NT2/D1 (cell line): Measurements from ENCODE around the gene ELOVL3.
"Not testable (repeated sequence)": the region's sequence is repeated elsewhere in the genome, so short reads cannot be mapped to it uniquely, and the experiment has no call there.

Experiments used
- DNase-seq: peaks from one replicate; pipeline ENCODE4 v3.0.0-alpha.2; 2011; ENCODE audit warnings: low read depth, low spot score
- H3K27me3 ChIP-seq: 2 replicates; pipeline ENCODE4 v1.6.0; 2011; ENCODE audit warnings: mild to moderate bottlenecking; ENCODE audit not compliant: insufficient read length, insufficient read depth
- H3K36me3 ChIP-seq: 2 replicates; pipeline ENCODE4 v1.6.1; 2011; ENCODE audit warnings: mild to moderate bottlenecking, low read length, mixed read lengths; ENCODE audit not compliant: insufficient read depth, insufficient read length
- H3K4me1 ChIP-seq: 2 replicates; pipeline ENCODE4 v1.5.1; 2011; ENCODE audit not compliant: insufficient read depth, insufficient read length
- H3K4me3 ChIP-seq: 2 replicates; pipeline ENCODE4 v1.5.1; 2011; ENCODE audit warnings: low read depth; ENCODE audit not compliant: insufficient read length
- H3K9ac ChIP-seq: 2 replicates; pipeline ENCODE4 v1.6.0; 2011; ENCODE audit warnings: low read depth; ENCODE audit not compliant: insufficient read length
- H3K9me3 ChIP-seq: 2 replicates; pipeline ENCODE4 v1.5.1; 2011; ENCODE audit warnings: mild to moderate bottlenecking, low read length; ENCODE audit not compliant: insufficient read depth
- SUZ12 ChIP-seq: IDR thresholded peaks from 2 replicates; pipeline ENCODE4 v1.6.1; 2011; ENCODE audit not compliant: insufficient read length, insufficient read depth; ENCODE audit errors: extremely low read depth
- YY1 ChIP-seq: IDR thresholded peaks from 2 replicates; pipeline ENCODE4 v1.6.1; 2011; ENCODE audit not compliant: insufficient read length, insufficient read depth
- ZNF274 ChIP-seq: IDR thresholded peaks from 2 replicates; pipeline ENCODE4 v1.6.1; 2011; ENCODE audit warnings: mild to moderate bottlenecking, low read depth, low read length

ELOVL3 gene

DNA sequence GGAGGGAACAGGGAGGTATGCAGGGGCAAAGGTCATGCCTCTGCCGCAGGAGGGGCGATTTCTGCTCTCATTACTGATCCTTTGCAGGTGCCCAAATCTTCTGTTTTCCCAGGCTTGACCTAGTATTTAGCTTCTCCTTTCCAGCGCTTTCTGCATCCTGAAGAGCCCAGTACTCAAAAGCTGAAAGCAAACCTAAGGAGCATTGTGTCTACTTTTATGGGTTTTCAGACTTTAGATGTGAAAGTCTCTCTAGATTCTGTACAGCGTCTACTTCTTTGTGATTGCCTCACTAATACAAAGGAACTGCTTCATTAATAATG is 19.8 kb downstream of the ELOVL3 start:
- peaks cover 2% of the 10 kb centered on the region for H3K4me1 ChIP-seq
- TF ChIP-seq SUZ12 (no peak), YY1 (no peak), ZNF274 (no peak)
- DNase-seq = no peak
- peak overlapping the region; percentile 85 for H3K9ac ChIP-seq
- peaks cover 24% of the 10 kb centered on the region for H3K27me3 ChIP-seq
- peak overlapping the region; percentile 79 for H3K4me3 ChIP-seq
- H3K9me3 ChIP-seq = no peaks in the 10 kb centered on the region
- peaks cover 8% of the 10 kb centered on the region for H3K36me3 ChIP-seq

DNA sequence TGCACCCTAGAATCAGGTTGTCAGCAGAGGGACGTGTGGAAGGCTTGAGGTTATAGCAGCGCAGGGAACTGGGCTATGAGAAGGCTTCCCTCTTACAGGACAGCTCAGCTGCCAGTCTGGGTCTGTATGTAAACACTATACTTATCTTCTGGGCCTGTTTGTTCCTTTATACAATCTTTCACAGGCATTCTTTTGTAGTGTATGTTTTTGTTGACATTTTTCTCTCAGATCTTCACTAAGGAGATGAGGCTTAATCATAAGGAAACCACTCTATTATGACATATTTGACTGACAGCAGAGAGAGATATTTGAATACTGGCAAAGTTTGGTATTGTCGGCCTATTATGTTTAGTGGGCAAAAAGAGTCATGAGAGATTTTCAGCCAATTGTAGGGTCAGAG is 20.2 kb downstream of the ELOVL3 start:
- Histone ChIP-seq H3K9me3 (no peaks in the 10 kb centered on the region), H3K9ac (peak overlapping the region; percentile 85), H3K36me3 (peaks cover 8% of the 10 kb centered on the region), H3K4me3 (peak overlapping the region; percentile 79), H3K27me3 (peaks cover 20% of the 10 kb centered on the region), H3K4me1 (peaks cover 2% of the 10 kb centered on the region)
- no peak for DNase-seq
- no peak for TF ChIP-seq ZNF274
- TF ChIP-seq YY1 = no peak
- TF ChIP-seq SUZ12 = no peak

DNA sequence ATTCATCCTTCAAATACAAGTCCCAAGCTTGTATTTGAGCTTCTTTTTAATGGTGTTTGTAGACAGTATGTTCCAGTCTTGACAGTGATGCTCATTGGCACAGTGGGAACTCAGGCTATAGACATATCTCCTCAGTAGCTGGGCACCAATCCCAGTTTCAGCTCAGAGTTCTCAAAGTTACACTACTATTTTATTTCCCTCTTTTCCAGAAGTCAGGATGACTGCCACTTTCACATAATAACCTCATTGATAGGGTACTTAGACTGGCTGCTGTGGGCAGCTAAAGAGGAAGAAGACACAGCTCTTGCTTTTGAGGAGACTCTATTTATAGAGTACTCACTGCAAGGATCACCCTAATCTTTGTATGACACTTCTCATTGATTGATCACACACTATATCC is 21.6 kb downstream of the ELOVL3 start:
- no peaks in the 10 kb centered on the region for H3K9me3 ChIP-seq
- no peak overlapping the region for H3K4me3 ChIP-seq
- peaks cover 9% of the 10 kb centered on the region for H3K27me3 ChIP-seq
- H3K36me3 ChIP-seq = peaks cover 8% of the 10 kb centered on the region
- no peak for TF ChIP-seq SUZ12
- TF ChIP-seq ZNF274 = no peak
- TF ChIP-seq YY1 = no peak
- H3K9ac ChIP-seq = no peak overlapping the region
- DNase-seq = no peak
- no peaks in the 10 kb centered on the region for H3K4me1 ChIP-seq

DNA sequence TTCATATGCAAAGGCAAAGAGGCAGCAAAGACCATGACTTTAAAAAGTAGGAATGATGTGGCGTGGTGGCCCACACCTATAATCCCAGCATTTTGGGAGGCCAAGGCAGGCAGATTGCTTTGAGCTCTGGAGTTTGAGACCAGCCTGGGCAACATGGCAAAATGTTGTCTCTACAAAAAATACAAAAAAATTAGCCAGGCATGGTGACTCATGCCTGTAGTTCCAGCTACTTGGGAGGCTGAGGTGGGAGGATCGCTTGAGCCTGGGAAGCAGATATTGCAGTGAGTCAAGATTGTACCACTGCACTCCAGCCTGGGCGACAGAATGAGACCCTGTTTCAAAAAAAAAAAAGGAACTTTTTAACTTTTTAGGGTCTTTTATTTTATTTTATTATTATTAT is 26.4 kb downstream of the ELOVL3 start:
- not testable (repeated sequence) for H3K9ac ChIP-seq, H3K9me3 ChIP-seq, H3K4me3 ChIP-seq, H3K4me1 ChIP-seq, DNase-seq, H3K27me3 ChIP-seq
- H3K36me3 ChIP-seq = peaks cover 13% of the 10 kb centered on the region

DNA sequence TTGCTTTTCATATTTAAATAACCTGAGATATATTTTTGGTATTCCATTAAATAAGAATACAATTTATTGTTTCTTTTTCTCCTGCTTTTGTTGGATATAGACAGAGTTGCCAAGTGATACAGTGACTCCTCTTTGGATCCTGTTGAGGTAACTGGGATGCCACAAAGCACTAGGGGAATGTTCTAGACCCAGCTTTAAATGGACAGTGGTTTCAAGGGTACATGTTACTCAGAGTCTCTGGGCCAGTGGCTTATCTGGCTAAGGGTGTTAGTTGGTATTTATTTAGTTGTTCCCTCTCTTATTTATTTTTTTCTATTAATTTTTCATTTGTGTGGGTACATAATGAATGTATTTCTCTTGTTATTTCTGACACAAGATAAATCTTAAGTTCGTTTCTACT is 28.3 kb downstream of the ELOVL3 start:
- DNase-seq = no peak
- no peaks in the 10 kb centered on the region for H3K9me3 ChIP-seq
- H3K4me3 ChIP-seq = no peak overlapping the region
- H3K9ac ChIP-seq = no peak overlapping the region
- no peak for TF ChIP-seq SUZ12
- no peak for TF ChIP-seq YY1
- no peak for TF ChIP-seq ZNF274
- no peaks in the 10 kb centered on the region for H3K27me3 ChIP-seq
- H3K4me1 ChIP-seq = no peaks in the 10 kb centered on the region
- peaks cover 10% of the 10 kb centered on the region for H3K36me3 ChIP-seq

DNA sequence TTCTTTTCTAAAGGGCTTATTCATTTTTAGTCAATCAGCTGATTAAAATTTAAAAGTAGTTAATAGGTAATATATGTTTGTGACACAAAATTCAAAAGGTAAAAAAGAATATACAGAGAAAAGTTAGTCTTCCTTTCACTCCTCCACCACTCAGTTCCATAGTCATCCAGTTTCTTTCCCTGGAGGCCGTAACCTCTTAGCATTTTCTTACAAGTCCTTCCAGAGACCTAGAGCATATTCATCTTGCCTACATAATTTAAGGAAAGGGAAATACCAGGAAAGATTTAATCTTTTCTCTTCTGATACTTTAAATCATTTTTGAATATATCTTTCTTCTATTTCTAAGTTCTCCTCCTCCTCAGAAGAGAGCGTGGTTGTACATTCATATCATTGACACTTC is 29.3 kb downstream of the ELOVL3 start:
- H3K27me3 ChIP-seq = no peaks in the 10 kb centered on the region
- H3K9me3 ChIP-seq = no peaks in the 10 kb centered on the region
- no peak overlapping the region for H3K4me3 ChIP-seq
- H3K36me3 ChIP-seq = peaks cover 19% of the 10 kb centered on the region
- no peak for DNase-seq
- H3K9ac ChIP-seq = no peak overlapping the region
- no peaks in the 10 kb centered on the region for H3K4me1 ChIP-seq
- TF ChIP-seq SUZ12 (no peak), ZNF274 (no peak), YY1 (no peak)

DNA sequence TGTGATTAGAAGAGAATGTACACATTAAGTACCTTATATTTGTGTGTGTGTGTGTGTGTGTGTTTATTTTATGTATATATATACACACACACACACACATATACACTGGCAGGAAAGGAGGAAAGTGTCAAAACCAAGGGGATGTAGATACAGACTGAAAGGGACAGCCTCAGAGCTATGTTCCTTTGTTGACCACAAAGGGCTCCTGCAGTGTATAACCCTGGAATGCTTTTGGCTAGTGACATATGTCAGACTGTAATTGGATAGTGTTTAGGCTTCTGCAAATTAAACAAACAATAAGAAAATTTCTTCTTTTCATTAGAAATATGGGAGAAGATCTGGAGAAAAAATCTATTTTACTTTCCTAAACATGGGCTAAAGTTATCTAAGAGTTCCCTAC is 35.1 kb downstream of the ELOVL3 start:
- Histone ChIP-seq H3K27me3 (no peaks in the 10 kb centered on the region), H3K9me3 (no peaks in the 10 kb centered on the region), H3K4me3 (no peak overlapping the region), H3K4me1 (no peaks in the 10 kb centered on the region), H3K9ac (no peak overlapping the region), H3K36me3 (peaks cover 26% of the 10 kb centered on the region)
- TF ChIP-seq YY1 (no peak), ZNF274 (no peak), SUZ12 (no peak)
- DNase-seq = no peak

DNA sequence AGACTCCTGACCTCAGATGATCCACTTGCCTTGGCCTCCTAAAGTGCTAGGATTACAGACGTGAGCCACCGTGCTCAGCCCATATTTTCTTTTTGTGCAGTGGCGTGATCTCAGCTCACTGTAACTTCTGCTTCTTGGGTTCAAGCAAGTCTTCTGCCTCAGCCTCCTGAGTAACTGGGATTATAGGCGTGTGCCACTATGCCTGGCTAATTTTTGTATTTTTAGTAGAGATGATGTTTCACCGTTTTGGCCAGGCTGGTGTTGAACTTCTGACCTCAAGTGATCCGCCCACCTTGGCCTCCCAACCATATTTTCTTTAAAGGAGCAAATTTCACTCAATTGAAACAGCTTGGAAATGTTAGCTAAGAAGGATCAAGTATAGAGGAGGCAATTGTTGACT is 35.7 kb downstream of the ELOVL3 start:
- H3K9me3 ChIP-seq = no peaks in the 10 kb centered on the region
- no peaks in the 10 kb centered on the region for H3K4me1 ChIP-seq
- TF ChIP-seq SUZ12 (no peak), ZNF274 (no peak), YY1 (no peak)
- H3K27me3 ChIP-seq = no peaks in the 10 kb centered on the region
- H3K9ac ChIP-seq = no peak overlapping the region
- H3K36me3 ChIP-seq = peaks cover 26% of the 10 kb centered on the region
- no peak for DNase-seq
- no peak overlapping the region for H3K4me3 ChIP-seq
